Liver (tissue), 9 donors: ENCODE data around the gene NUCB2. TPM values are rescaled to one million over a fixed set of nuclear protein-coding genes. Genes with fewer than 3 reads are reported as not detected.

ENCODE experiments used
- DNase-seq: peaks from one replicate; pipeline ENCODE4 v3.0.0-alpha.2; 2017; ENCODE audit warnings: low spot score
- H3K27ac ChIP-seq, 2 donors: one replicate each; pipeline ENCODE4 v1.7.0; 2013; ENCODE audit warnings: inconsistent platforms in 2 of 2, low read length in 2 of 2, control low read depth in 1 of 2, low read depth in 1 of 2, mild to moderate bottlenecking in 1 of 2
- H3K27me3 ChIP-seq, 4 donors: one replicate each; pipeline versions ENCODE4 v1.6.1 to v1.7.0; 2013; ENCODE audit warnings: low read length in 3 of 4, inconsistent platforms in 1 of 4, mild to moderate bottlenecking in 1 of 4, moderate library complexity in 1 of 4; ENCODE audit not compliant: control insufficient read depth in 4 of 4, insufficient read depth in 4 of 4
- H3K36me3 ChIP-seq, 4 donors: one replicate each; pipeline versions ENCODE4 v1.6.1 to v1.7.0; 2013; ENCODE audit warnings: low read length in 3 of 4, mild to moderate bottlenecking in 3 of 4, low read depth in 1 of 4, moderate library complexity in 1 of 4; ENCODE audit not compliant: control insufficient read depth in 4 of 4, insufficient read depth in 3 of 4
- H3K4me1 ChIP-seq, 4 donors: one replicate each; pipeline versions ENCODE4 v1.6.1 to v1.7.0; 2013; ENCODE audit warnings: low read length in 3 of 4, mild to moderate bottlenecking in 3 of 4, moderate library complexity in 1 of 4; ENCODE audit not compliant: control insufficient read depth in 4 of 4, insufficient read depth in 4 of 4
- H3K4me3 ChIP-seq, 3 donors: one replicate each; pipeline versions ENCODE4 v1.6.1 to v1.7.0; 2013; ENCODE audit warnings: low read length in 3 of 3, control low read depth in 1 of 3, low read depth in 1 of 3, mild to moderate bottlenecking in 1 of 3
- H3K9ac ChIP-seq, 2 donors: one replicate each; pipeline ENCODE4 v1.7.0; 2013; ENCODE audit warnings: low read length in 2 of 2, mild to moderate bottlenecking in 2 of 2, moderate library complexity in 2 of 2, control low read depth in 1 of 2, low read depth in 1 of 2
- H3K9me3 ChIP-seq, 4 donors: one replicate each; pipeline versions ENCODE4 v1.6.1 to v1.7.0; 2013; ENCODE audit warnings: low read length in 3 of 4; ENCODE audit not compliant: control insufficient read depth in 4 of 4
- ATF3 ChIP-seq: IDR thresholded peaks from 2 replicates; pipeline ENCODE4 v1.6.1; 2016; ENCODE audit warnings: antibody characterized with exemption
- EGR1 ChIP-seq, 2 donors: IDR thresholded peaks; 2 replicates each; pipeline ENCODE4 v1.6.1; 2016 to 2018; ENCODE audit warnings: antibody characterized with exemption in 2 of 2, low read depth in 2 of 2
- FOXA1 ChIP-seq: IDR thresholded peaks from 2 replicates; pipeline ENCODE4 v1.6.1; 2016; ENCODE audit warnings: antibody characterized with exemption
- FOXA2 ChIP-seq: IDR thresholded peaks from 2 replicates; pipeline ENCODE4 v1.6.1; 2016; ENCODE audit warnings: antibody characterized with exemption
- GABPA ChIP-seq, 2 donors: IDR thresholded peaks in 1 of 2; conservative IDR thresholded peaks in 1 of 2; 2 replicates each; pipeline ENCODE4 v1.6.1; 2016; ENCODE audit warnings: antibody characterized with exemption in 2 of 2, mild to moderate bottlenecking in 1 of 2, moderate library complexity in 1 of 2
- HNF4A ChIP-seq, 2 donors: conservative IDR thresholded peaks; 2 replicates each; pipeline ENCODE4 v1.6.1; 2016; ENCODE audit warnings: antibody characterized with exemption in 2 of 2, mild to moderate bottlenecking in 2 of 2
- HNF4G ChIP-seq: IDR thresholded peaks from 2 replicates; pipeline ENCODE4 v1.6.1; 2016; ENCODE audit warnings: antibody characterized with exemption
- JUND ChIP-seq, 2 donors: IDR thresholded peaks; 2 replicates each; pipeline ENCODE4 v1.6.1; 2016; ENCODE audit warnings: antibody characterized with exemption in 2 of 2
- NR2F2 ChIP-seq: IDR thresholded peaks from 2 replicates; pipeline ENCODE4 v1.6.1; 2016; ENCODE audit warnings: antibody characterized with exemption
- RAD21 ChIP-seq, 2 donors: IDR thresholded peaks; 2 replicates each; pipeline ENCODE4 v1.6.1; 2016; ENCODE audit warnings: antibody characterized with exemption in 2 of 2, mild to moderate bottlenecking in 2 of 2
- REST ChIP-seq: IDR thresholded peaks from 2 replicates; pipeline ENCODE4 v1.6.1; 2016; ENCODE audit warnings: antibody characterized with exemption, mild to moderate bottlenecking
- RXRA ChIP-seq, 2 donors: IDR thresholded peaks; 2 replicates each; pipeline ENCODE4 v1.6.1; 2017 to 2018; ENCODE audit warnings: antibody characterized with exemption in 2 of 2, mild to moderate bottlenecking in 1 of 2
- SP1 ChIP-seq: IDR thresholded peaks from 2 replicates; pipeline ENCODE4 v1.6.1; 2018; ENCODE audit warnings: antibody characterized with exemption, mild to moderate bottlenecking
- TAF1 ChIP-seq: conservative IDR thresholded peaks from 2 replicates; pipeline ENCODE4 v1.6.1; 2016; ENCODE audit warnings: antibody characterized with exemption, mild to moderate bottlenecking
- YY1 ChIP-seq: IDR thresholded peaks from 2 replicates; pipeline ENCODE4 v1.6.1; 2016; ENCODE audit warnings: antibody characterized with exemption, mild to moderate bottlenecking
- WGBS: extraction: QIAGEN DNeasy Blood & Tissue Kit; methylation state at CpG from one replicate; pipeline ENCODE4 v1.1.7; 2013; 5-methylcytosine and 5-hydroxymethylcytosine counted together
- polyA plus RNA-seq, 2 donors: library from polyadenylated mRNA; stranded (reverse) in 1 of 2; unstranded in 1 of 2; fragments of 200-250 nt in 1 of 2; fragments of >200 nt in 1 of 2; fragmentation: Nextera tagmentation in 1 of 2; extraction: Ambion mirVana in 1 of 2; gene quantifications; one replicate each; pipeline versions ENCODE4 v1.2.1 to v1.2.3, GENCODE V29; 2013 to 2015
- total RNA-seq, 2 donors: library from RNA; depleted of rRNA; stranded (reverse); fragments of >200 nt; gene quantifications; one replicate each; pipeline ENCODE4 v1.2.3, GENCODE V29; 2014
- TF ChIP-seq, protein P1 (sequence below): IDR thresholded peaks from 2 replicates; pipeline ENCODE4 v1.6.1; 2016; ENCODE audit warnings: antibody characterized with exemption
- TF ChIP-seq, protein P2 (sequence below): fragments of 150-350 bp; IDR thresholded peaks from 2 replicates; pipeline ENCODE4 v1.5.1; 2017; ENCODE audit warnings: improper control_type of control experiment, low read depth, low read length; ENCODE audit not compliant: missing input control
- TF ChIP-seq, protein P3 (sequence below): IDR thresholded peaks from 2 replicates; pipeline ENCODE4 v1.6.1; 2016; ENCODE audit warnings: antibody characterized with exemption
- donor health status: healthy.
- donor health status: healthy.
- donor health status: healthy.
- donor health status: healthy.
- donor health status: healthy.

Gene NUCB2
- total and polyA plus RNA-seq, 4 donors, result 68.5 to 112 (median 103) TPM

GRCh38 chr11:17268902-17269301 is 7.6 kb upstream of the NUCB2 start:
- H3K27ac ChIP-seq, result no peak overlapping the region
- no peak for DNase-seq
- WGBS, result 78% methylated on average over 3 of the region's 3 CpGs
- no peaks in the 10 kb centered on the region for H3K27me3 ChIP-seq
- no peak overlapping the region for H3K9ac ChIP-seq
- no peaks in the 10 kb centered on the region for H3K4me1 ChIP-seq
- TF ChIP-seq, protein P1, sequence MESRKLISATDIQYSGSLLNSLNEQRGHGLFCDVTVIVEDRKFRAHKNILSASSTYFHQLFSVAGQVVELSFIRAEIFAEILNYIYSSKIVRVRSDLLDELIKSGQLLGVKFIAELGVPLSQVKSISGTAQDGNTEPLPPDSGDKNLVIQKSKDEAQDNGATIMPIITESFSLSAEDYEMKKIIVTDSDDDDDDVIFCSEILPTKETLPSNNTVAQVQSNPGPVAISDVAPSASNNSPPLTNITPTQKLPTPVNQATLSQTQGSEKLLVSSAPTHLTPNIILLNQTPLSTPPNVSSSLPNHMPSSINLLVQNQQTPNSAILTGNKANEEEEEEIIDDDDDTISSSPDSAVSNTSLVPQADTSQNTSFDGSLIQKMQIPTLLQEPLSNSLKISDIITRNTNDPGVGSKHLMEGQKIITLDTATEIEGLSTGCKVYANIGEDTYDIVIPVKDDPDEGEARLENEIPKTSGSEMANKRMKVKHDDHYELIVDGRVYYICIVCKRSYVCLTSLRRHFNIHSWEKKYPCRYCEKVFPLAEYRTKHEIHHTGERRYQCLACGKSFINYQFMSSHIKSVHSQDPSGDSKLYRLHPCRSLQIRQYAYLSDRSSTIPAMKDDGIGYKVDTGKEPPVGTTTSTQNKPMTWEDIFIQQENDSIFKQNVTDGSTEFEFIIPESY, result no peak
- TF ChIP-seq HNF4A (conservative IDR thresholded peaks at IDR 0.05) (no peak), JUND (IDR thresholded peaks at IDR 0.05) (no peak), RAD21 (IDR thresholded peaks at IDR 0.05) (no peak), TAF1 (no peak), EGR1 (IDR thresholded peaks at IDR 0.05; ENCODE audit: low read depth in 2 of 2) (no peak), RXRA (IDR thresholded peaks at IDR 0.05) (no peak), FOXA2 (no peak), FOXA1 (no peak), YY1 (no peak), SP1 (no peak), ATF3 (no peak), REST (no peak), GABPA (IDR thresholded peaks at IDR 0.05 in 1 of 2, conservative IDR thresholded peaks at IDR 0.05 in 1 of 2) (no peak)
- TF ChIP-seq, protein P2, sequence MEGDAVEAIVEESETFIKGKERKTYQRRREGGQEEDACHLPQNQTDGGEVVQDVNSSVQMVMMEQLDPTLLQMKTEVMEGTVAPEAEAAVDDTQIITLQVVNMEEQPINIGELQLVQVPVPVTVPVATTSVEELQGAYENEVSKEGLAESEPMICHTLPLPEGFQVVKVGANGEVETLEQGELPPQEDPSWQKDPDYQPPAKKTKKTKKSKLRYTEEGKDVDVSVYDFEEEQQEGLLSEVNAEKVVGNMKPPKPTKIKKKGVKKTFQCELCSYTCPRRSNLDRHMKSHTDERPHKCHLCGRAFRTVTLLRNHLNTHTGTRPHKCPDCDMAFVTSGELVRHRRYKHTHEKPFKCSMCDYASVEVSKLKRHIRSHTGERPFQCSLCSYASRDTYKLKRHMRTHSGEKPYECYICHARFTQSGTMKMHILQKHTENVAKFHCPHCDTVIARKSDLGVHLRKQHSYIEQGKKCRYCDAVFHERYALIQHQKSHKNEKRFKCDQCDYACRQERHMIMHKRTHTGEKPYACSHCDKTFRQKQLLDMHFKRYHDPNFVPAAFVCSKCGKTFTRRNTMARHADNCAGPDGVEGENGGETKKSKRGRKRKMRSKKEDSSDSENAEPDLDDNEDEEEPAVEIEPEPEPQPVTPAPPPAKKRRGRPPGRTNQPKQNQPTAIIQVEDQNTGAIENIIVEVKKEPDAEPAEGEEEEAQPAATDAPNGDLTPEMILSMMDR, result no peak
- TF ChIP-seq, protein P3, sequence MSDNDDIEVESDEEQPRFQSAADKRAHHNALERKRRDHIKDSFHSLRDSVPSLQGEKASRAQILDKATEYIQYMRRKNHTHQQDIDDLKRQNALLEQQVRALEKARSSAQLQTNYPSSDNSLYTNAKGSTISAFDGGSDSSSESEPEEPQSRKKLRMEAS, result no peak
- H3K36me3 ChIP-seq, result no peaks in the 10 kb centered on the region
- H3K4me3 ChIP-seq, result no peak overlapping the region
- no peaks in the 10 kb centered on the region for H3K9me3 ChIP-seq

DNA sequence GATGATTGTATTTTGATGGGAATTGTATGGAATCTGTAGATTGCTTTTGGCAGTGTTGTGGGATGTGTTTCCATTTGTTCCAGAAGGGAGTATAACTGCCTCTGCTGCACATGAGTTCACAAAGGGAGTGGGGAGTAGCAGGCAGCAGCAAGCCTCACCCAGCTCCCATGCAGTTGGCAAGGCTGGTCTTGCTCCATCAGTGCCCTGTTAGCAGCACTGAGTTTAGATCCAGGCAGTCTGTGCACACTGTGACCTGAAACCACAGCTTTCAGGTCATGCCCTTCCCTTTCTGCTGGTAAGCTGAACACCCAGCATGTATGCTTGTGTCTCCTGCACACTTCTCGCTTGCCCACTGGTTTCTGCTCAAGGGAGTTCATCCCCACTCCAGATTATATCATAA is 3.7 kb upstream of the NUCB2 start:
- Histone ChIP-seq H3K9ac (no peak overlapping the region), H3K4me3 (no peak overlapping the region), H3K27me3 (no peaks in the 10 kb centered on the region), H3K4me1 (peaks cover 0 to 6% (median 2%) of the 10 kb centered on the region in 4 donors), H3K36me3 (no peaks in the 10 kb centered on the region), H3K9me3 (no peaks in the 10 kb centered on the region), H3K27ac (no peak overlapping the region)
- no peak for DNase-seq
- TF ChIP-seq, protein P1, result no peak
- no peak for TF ChIP-seq HNF4G
- TF ChIP-seq YY1, result no peak
- TF ChIP-seq TAF1, result no peak
- no peak for TF ChIP-seq HNF4A (conservative IDR thresholded peaks at IDR 0.05)
- TF ChIP-seq REST, result no peak
- TF ChIP-seq ATF3, result no peak
- no peak for TF ChIP-seq JUND (IDR thresholded peaks at IDR 0.05)
- TF ChIP-seq EGR1 (IDR thresholded peaks at IDR 0.05; ENCODE audit: low read depth in 2 of 2), result no peak
- TF ChIP-seq FOXA1, result no peak
- no peak for TF ChIP-seq SP1
- TF ChIP-seq RAD21 (IDR thresholded peaks at IDR 0.05), result no peak
- TF ChIP-seq NR2F2, result no peak
- WGBS, result 96% methylated on average over 1 of the region's 1 CpG
